HCT116 (cell line): ENCODE data around the gene TRAPPC14. TPM values are rescaled to one million over a fixed set of nuclear protein-coding genes. Genes with fewer than 3 reads are reported as not detected.
A peak's percentile ranks its signal among the peaks of the same experiment; 100 is the strongest.

ENCODE experiments used
- ATAC-seq: fragments of 200-7000 bp; cut with Tn5 transposase; 2 replicates; pipeline ENCODE4 v1.9.1; 2020; ENCODE audit warnings: mild to moderate bottlenecking, moderate library complexity
- BruUV-seq: library from RNA; stranded (reverse); fragments of 400-500 nt; replicated peaks from 2 replicates; lab custom pipeline; 2021; lab: Mats Ljungman, UMichigan
- CTCF ChIA-PET: fragments of 300-600 bp; sonication (Branson Sonifier 250); formaldehyde crosslinking; loops from one replicate; lab custom pipeline; 2021; ENCODE audit warnings: antibody characterized with exemption; lab: Charles Lee
- POLR2A ChIA-PET: fragments of 300-600, 350-600 bp; sonication (Branson Sonifier 250); formaldehyde crosslinking; loops from one replicate; lab custom pipeline; 2021; ENCODE audit warnings: antibody characterized with exemption; lab: Charles Lee
- RAD21 ChIA-PET, 2 experiments: fragments of 300-600 bp; sonication (Branson Sonifier 250); formaldehyde crosslinking; loops; one replicate each; lab custom pipeline; 2023; ENCODE audit warnings: low total read pairs in 2 of 2; ENCODE audit not compliant: uncharacterized antibody in 2 of 2, unreplicated experiment in 2 of 2, low non-redundant PET in 1 of 2; lab: Charles Lee
- DNase-seq: peaks from one replicate; pipeline ENCODE4 v3.0.0-alpha.2; 2010; ENCODE audit warnings: low read depth, low spot score
- H2AFZ ChIP-seq: fragments of 200-600 bp; shearing (Covaris generic), sonication (generic); 2 replicates; pipeline ENCODE4 v1.6.1; 2017; ENCODE audit warnings: low read depth, mixed run types, mixed read lengths, antibody characterized with exemption, low read length; ENCODE audit not compliant: poor library complexity, severe bottlenecking
- H3K27ac ChIP-seq: 2 replicates; pipeline ENCODE4 v1.5.1; 2012; ENCODE audit warnings: low read depth, low read length
- H3K27me3 ChIP-seq: fragments of 200-600 bp; sonication (generic); 2 replicates; pipeline ENCODE4 v1.6.1; 2016; ENCODE audit warnings: mixed run types, low read length, mixed read lengths; ENCODE audit not compliant: insufficient read depth
- H3K36me3 ChIP-seq, 2 experiments: fragments of 200-500 bp in 1 of 2; fragments of 200-600 bp in 1 of 2; sonication (Bioruptor generic) in 1 of 2; sonication (generic) in 1 of 2; 2 replicates each; pipeline versions ENCODE4 v1.5.1 to v1.6.1; 2014 to 2016; ENCODE audit warnings: low read length in 2 of 2, inconsistent platforms in 1 of 2, mixed read lengths in 1 of 2, mixed run types in 1 of 2; ENCODE audit not compliant: insufficient read depth in 2 of 2, control insufficient read depth in 1 of 2
- H3K4me1 ChIP-seq, 2 experiments: fragments of 200-600 bp in 1 of 2; sonication (generic) in 1 of 2; 2 replicates each; pipeline versions ENCODE4 v1.5.1 to v1.6.1; 2012 to 2017; ENCODE audit warnings: low read length in 2 of 2, inconsistent platforms in 1 of 2, mild to moderate bottlenecking in 1 of 2, mixed read lengths in 1 of 2, mixed run types in 1 of 2, moderate library complexity in 1 of 2; ENCODE audit not compliant: insufficient read depth in 2 of 2, control insufficient read depth in 1 of 2
- H3K4me2 ChIP-seq: fragments of 200-600 bp; sonication (generic); 2 replicates; pipeline ENCODE4 v1.6.1; 2017; ENCODE audit warnings: mixed run types, low read length, mixed read lengths
- H3K4me3 ChIP-seq, 2 experiments: fragments of 200-600 bp in 1 of 2; sonication (generic) in 1 of 2; replicated peaks in 1 of 2; 2 replicates each; pipeline ENCODE4 v1.5.1; 2011 to 2016; ENCODE audit warnings: low read length in 2 of 2, control low read depth in 1 of 2, low read depth in 1 of 2, mild to moderate bottlenecking in 1 of 2, mixed read lengths in 1 of 2, mixed run types in 1 of 2
- H3K79me2 ChIP-seq: fragments of 200-600 bp; sonication (generic); 2 replicates; pipeline ENCODE4 v1.6.1; 2017; ENCODE audit warnings: mild to moderate bottlenecking, mixed run types, low read length, moderate library complexity, mixed read lengths; ENCODE audit not compliant: insufficient read depth
- H3K9ac ChIP-seq: fragments of 200-600 bp; sonication (generic); 2 replicates; pipeline ENCODE4 v1.6.1; 2016; ENCODE audit warnings: low read length, mixed read lengths
- H3K9me2 ChIP-seq: fragments of 200-600 bp; sonication (generic), shearing (Covaris generic); 2 replicates; pipeline ENCODE4 v1.6.1; 2017; ENCODE audit warnings: mixed run types, mild to moderate bottlenecking, moderate library complexity; ENCODE audit not compliant: insufficient read depth
- H3K9me3 ChIP-seq, 2 experiments: fragments of 200-500 bp in 1 of 2; fragments of 200-600 bp in 1 of 2; sonication (Bioruptor generic) in 1 of 2; sonication (generic) in 1 of 2; 2 replicates each; pipeline ENCODE4 v1.6.1; 2014 to 2017; ENCODE audit warnings: low read length in 2 of 2, mixed read lengths in 2 of 2, inconsistent platforms in 1 of 2, low read depth in 1 of 2, mild to moderate bottlenecking in 1 of 2, mixed run types in 1 of 2, moderate library complexity in 1 of 2; ENCODE audit not compliant: control insufficient read depth in 1 of 2, insufficient read depth in 1 of 2
- H4K20me1 ChIP-seq: fragments of 200-600 bp; sonication (generic), shearing (Covaris generic); 2 replicates; pipeline ENCODE4 v1.6.1; 2017; ENCODE audit warnings: mixed run types, mild to moderate bottlenecking, moderate library complexity; ENCODE audit not compliant: insufficient read depth
- ATF3 ChIP-seq: IDR thresholded peaks from 2 replicates; pipeline ENCODE4 v1.6.1; 2012
- CBX3 ChIP-seq: IDR thresholded peaks from 2 replicates; pipeline ENCODE4 v1.6.1; 2012; ENCODE audit warnings: low read depth
- EGR1 ChIP-seq: IDR thresholded peaks from 2 replicates; pipeline ENCODE4 v1.6.1; 2012; ENCODE audit warnings: low read depth
- ELF1 ChIP-seq: IDR thresholded peaks from 2 replicates; pipeline ENCODE4 v1.6.1; 2012; ENCODE audit warnings: low read depth, borderline replicate concordance
- EZH2 ChIP-seq: fragments of 200-600 bp; sonication (generic); IDR thresholded peaks from 2 replicates; pipeline ENCODE4 v1.6.1; 2017; ENCODE audit warnings: antibody characterized with exemption, mixed run types
- EZH2phosphoT487 ChIP-seq: fragments of 200-600 bp; IDR thresholded peaks from 2 replicates; pipeline ENCODE4 v1.6.1; 2018; ENCODE audit warnings: antibody characterized with exemption, borderline replicate concordance
- FOSL1 ChIP-seq: IDR thresholded peaks from 2 replicates; pipeline ENCODE4 v1.6.1; 2012; ENCODE audit warnings: low read depth
- JUND ChIP-seq: IDR thresholded peaks from 2 replicates; pipeline ENCODE4 v1.6.1; 2012
- MAX ChIP-seq: IDR thresholded peaks from 2 replicates; pipeline ENCODE4 v1.6.1; 2012
- POLR2A ChIP-seq: IDR thresholded peaks from 2 replicates; pipeline ENCODE4 v1.7.0; 2011; ENCODE audit warnings: borderline replicate concordance; ENCODE audit not compliant: insufficient read depth, insufficient read length; ENCODE audit errors: extremely low read depth
- RAD21 ChIP-seq: IDR thresholded peaks from 2 replicates; pipeline ENCODE4 v1.6.1; 2012; ENCODE audit warnings: low read depth, mild to moderate bottlenecking
- SIN3A ChIP-seq: IDR thresholded peaks from 2 replicates; pipeline ENCODE4 v1.6.1; 2012; ENCODE audit warnings: low read depth
- SRF ChIP-seq: IDR thresholded peaks from 2 replicates; pipeline ENCODE4 v1.6.1; 2012; ENCODE audit warnings: low read depth
- TCF7L2 ChIP-seq: IDR thresholded peaks from 2 replicates; pipeline ENCODE4 v1.7.0; 2011; ENCODE audit warnings: borderline replicate concordance, inconsistent platforms; ENCODE audit not compliant: insufficient read depth, insufficient read length; ENCODE audit errors: extremely low read depth
- YY1 ChIP-seq: IDR thresholded peaks from 2 replicates; pipeline ENCODE4 v1.6.1; 2011; ENCODE audit warnings: low read length, low read depth, moderate library complexity, mild to moderate bottlenecking; ENCODE audit not compliant: insufficient replicate concordance; ENCODE audit errors: extremely low read depth
- ZNF274 ChIP-seq: fragments of 200-500 bp; sonication (Bioruptor generic); IDR thresholded peaks from 2 replicates; pipeline ENCODE4 v1.6.1; 2014; ENCODE audit warnings: mild to moderate bottlenecking, low read depth, low read length, inconsistent platforms
- intact Hi-C: fragments of 100-400 bp; cut with micrococcal nuclease; formaldehyde crosslinking; loops from 2 replicates; pipeline ENCODE4 v1.10.0; 2022
- total RNA-seq: library from RNA; stranded (reverse); gene quantifications from one replicate; pipeline ENCODE4 v1.2.1, GENCODE V29; 2021; ENCODE audit not compliant: unreplicated experiment
- TF ChIP-seq, protein P1 (sequence below), 3 experiments: fragments of 200-600 bp in 1 of 3; sonication (generic) in 1 of 3; IDR thresholded peaks in 2 of 3; conservative IDR thresholded peaks in 1 of 3; 2 replicates each; pipeline ENCODE4 v1.5.1; 2012 to 2017; ENCODE audit warnings: low read depth in 2 of 3, low read length in 2 of 3, antibody characterized with exemption in 1 of 3, borderline replicate concordance in 1 of 3, control low read depth in 1 of 3, mild to moderate bottlenecking in 1 of 3, mixed read lengths in 1 of 3, mixed run types in 1 of 3, moderate library complexity in 1 of 3; ENCODE audit not compliant: insufficient read depth in 1 of 3

Gene TRAPPC14
- total RNA-seq, 1 experiment from 2014 or later: 23.2 TPM

GRCh38 chr7:100189061-100189460, 30.5 kb upstream of the TRAPPC14 start:
- BruUV-seq: no TSS peak
- peaks cover 0 to 4% of the 10 kb centered on the region in 2 experiments; a peak in 2 of 4 replicates for H3K4me1 ChIP-seq
- TF ChIP-seq RAD21: no peak
- TF ChIP-seq, protein P1, sequence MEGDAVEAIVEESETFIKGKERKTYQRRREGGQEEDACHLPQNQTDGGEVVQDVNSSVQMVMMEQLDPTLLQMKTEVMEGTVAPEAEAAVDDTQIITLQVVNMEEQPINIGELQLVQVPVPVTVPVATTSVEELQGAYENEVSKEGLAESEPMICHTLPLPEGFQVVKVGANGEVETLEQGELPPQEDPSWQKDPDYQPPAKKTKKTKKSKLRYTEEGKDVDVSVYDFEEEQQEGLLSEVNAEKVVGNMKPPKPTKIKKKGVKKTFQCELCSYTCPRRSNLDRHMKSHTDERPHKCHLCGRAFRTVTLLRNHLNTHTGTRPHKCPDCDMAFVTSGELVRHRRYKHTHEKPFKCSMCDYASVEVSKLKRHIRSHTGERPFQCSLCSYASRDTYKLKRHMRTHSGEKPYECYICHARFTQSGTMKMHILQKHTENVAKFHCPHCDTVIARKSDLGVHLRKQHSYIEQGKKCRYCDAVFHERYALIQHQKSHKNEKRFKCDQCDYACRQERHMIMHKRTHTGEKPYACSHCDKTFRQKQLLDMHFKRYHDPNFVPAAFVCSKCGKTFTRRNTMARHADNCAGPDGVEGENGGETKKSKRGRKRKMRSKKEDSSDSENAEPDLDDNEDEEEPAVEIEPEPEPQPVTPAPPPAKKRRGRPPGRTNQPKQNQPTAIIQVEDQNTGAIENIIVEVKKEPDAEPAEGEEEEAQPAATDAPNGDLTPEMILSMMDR (IDR thresholded peaks at IDR 0.05 in 2 of 3, conservative IDR thresholded peaks at IDR 0.05 in 1 of 3; ENCODE audit: borderline replicate concordance in 1 of 3, insufficient read depth in 1 of 3, low read depth in 2 of 3, low read length in 2 of 3): peak in 1 of 3 experiments; percentile 32; a peak in 1 of 6 replicates
- TF ChIP-seq, all 23 proteins: peak for 1
- RAD21 ChIA-PET: no interaction called here
- Histone ChIP-seq H3K9me2 (no peaks in the 10 kb centered on the region), H3K79me2 (no peaks in the 10 kb centered on the region), H3K4me3 (no peak overlapping the region), H3K27me3 (no peaks in the 10 kb centered on the region), H4K20me1 (no peaks in the 10 kb centered on the region), H3K4me2 (no peak overlapping the region), H3K36me3 (no peaks in the 10 kb centered on the region), H2AFZ (no peak overlapping the region), H3K27ac (no peak overlapping the region), H3K9me3 (no peaks in the 10 kb centered on the region), H3K9ac (no peak overlapping the region)
- CTCF ChIA-PET: interaction anchor here (0.7 to 2.2 kb wide), 4 partner anchors 9 to 155 kb away, joined by 3 to 11 read pairs (median 6); partner anchors contain the start of genes GPC2 and STAG3
- DNase-seq: no peak
- POLR2A ChIA-PET: no interaction called here
- peak; percentile 64; the same call in 1 of the 2 replicates for ATAC-seq
- intact Hi-C loops: no loop called here

GRCh38 chr7:100185726-100186125, 27.2 kb upstream of the TRAPPC14 start:
- no peaks in the 10 kb centered on the region for H3K9me2 ChIP-seq
- ChIA-PET POLR2A (no interaction called here), RAD21 (no interaction called here), CTCF (no interaction called here)
- intact Hi-C loops: no loop called here
- H3K36me3 ChIP-seq: no peaks in the 10 kb centered on the region
- no peak for ATAC-seq
- H3K4me2 ChIP-seq: no peak overlapping the region
- H3K4me1 ChIP-seq: peaks cover 7 to 12% of the 10 kb centered on the region in 2 experiments
- no peak overlapping the region for H3K4me3 ChIP-seq
- no peak for DNase-seq
- H3K27ac ChIP-seq: no peak overlapping the region
- H2AFZ ChIP-seq: no peak overlapping the region
- H3K9ac ChIP-seq: no peak overlapping the region
- no peaks in the 10 kb centered on the region for H3K9me3 ChIP-seq
- H4K20me1 ChIP-seq: no peaks in the 10 kb centered on the region
- H3K79me2 ChIP-seq: no peaks in the 10 kb centered on the region
- BruUV-seq: no TSS peak
- no peaks in the 10 kb centered on the region for H3K27me3 ChIP-seq
- TF ChIP-seq JUND (no peak), POLR2A (no peak), EZH2 (no peak), EGR1 (no peak), SIN3A (no peak), FOSL1 (no peak), MAX (no peak), ATF3 (no peak), ELF1 (no peak), RAD21 (no peak), TCF7L2 (no peak), CBX3 (no peak), SRF (no peak), EZH2phosphoT487 (no peak), ZNF274 (no peak), YY1 (no peak)
- TF ChIP-seq, protein P1 (IDR thresholded peaks at IDR 0.05 in 2 of 3, conservative IDR thresholded peaks at IDR 0.05 in 1 of 3; ENCODE audit: borderline replicate concordance in 1 of 3, insufficient read depth in 1 of 3, low read depth in 2 of 3, low read length in 2 of 3): no peak
